Omental fat pad (tissue), 4 donors: ENCODE measurements around the gene GMDS. TPM values are rescaled to one million over a fixed set of nuclear protein-coding genes. Genes with fewer than 3 reads are reported as not detected.

Experiments used
- ATAC-seq: fragments of 150-250 bp; one replicate; pipeline ENCODE4 v1.9.1; 2016; ENCODE audit warnings: mild to moderate bottlenecking, moderate library complexity; ENCODE audit not compliant: low FRiP score
- DNase-seq: peaks from one replicate; pipeline ENCODE4 v3.0.0-alpha.2; 2019; ENCODE audit warnings: low spot score
- total RNA-seq, 4 donors: library from RNA; depleted of rRNA; stranded (reverse); fragments of >200 nt; gene quantifications; one replicate each; pipeline ENCODE4 v1.1.0, GENCODE V29; 2016
- TF ChIP-seq, protein P1 (sequence below), 3 donors: fragments of 450-650 bp; IDR thresholded peaks; one replicate each; pipeline ENCODE4 v1.5.1; 2016 to 2017; ENCODE audit warnings: antibody characterized with exemption in 3 of 3, mild to moderate bottlenecking in 3 of 3, moderate library complexity in 2 of 3

The GMDS gene
- total RNA-seq, 4 donors from 2014 or later: 5.6 to 20.6 (median 10.7) TPM

- no peak for DNase-seq
- ATAC-seq: no peak
- TF ChIP-seq, protein P1, sequence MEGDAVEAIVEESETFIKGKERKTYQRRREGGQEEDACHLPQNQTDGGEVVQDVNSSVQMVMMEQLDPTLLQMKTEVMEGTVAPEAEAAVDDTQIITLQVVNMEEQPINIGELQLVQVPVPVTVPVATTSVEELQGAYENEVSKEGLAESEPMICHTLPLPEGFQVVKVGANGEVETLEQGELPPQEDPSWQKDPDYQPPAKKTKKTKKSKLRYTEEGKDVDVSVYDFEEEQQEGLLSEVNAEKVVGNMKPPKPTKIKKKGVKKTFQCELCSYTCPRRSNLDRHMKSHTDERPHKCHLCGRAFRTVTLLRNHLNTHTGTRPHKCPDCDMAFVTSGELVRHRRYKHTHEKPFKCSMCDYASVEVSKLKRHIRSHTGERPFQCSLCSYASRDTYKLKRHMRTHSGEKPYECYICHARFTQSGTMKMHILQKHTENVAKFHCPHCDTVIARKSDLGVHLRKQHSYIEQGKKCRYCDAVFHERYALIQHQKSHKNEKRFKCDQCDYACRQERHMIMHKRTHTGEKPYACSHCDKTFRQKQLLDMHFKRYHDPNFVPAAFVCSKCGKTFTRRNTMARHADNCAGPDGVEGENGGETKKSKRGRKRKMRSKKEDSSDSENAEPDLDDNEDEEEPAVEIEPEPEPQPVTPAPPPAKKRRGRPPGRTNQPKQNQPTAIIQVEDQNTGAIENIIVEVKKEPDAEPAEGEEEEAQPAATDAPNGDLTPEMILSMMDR (IDR thresholded peaks at IDR 0.05): no peak
Observed at GRCh38 chr6:1716868-1717267, 528.5 kb downstream of the GMDS start.

GRCh38 chr6:1716396-1716795, 529.0 kb downstream of the GMDS start:
- no peak for DNase-seq
- TF ChIP-seq, protein P1 (IDR thresholded peaks at IDR 0.05): no peak

GRCh38 chr6:1715336-1715735, 530.1 kb downstream of the GMDS start:
- ATAC-seq (no peak), DNase-seq (no peak)
- TF ChIP-seq, protein P1 (IDR thresholded peaks at IDR 0.05): no peak

More at GRCh38 chr6:1716396-1716795, 529.0 kb downstream of the GMDS start:
- ATAC-seq: no peak

GRCh38 chr6:1714654-1715053, 530.8 kb downstream of the GMDS start:
- TF ChIP-seq, protein P1 (IDR thresholded peaks at IDR 0.05): no peak
- no peak for ATAC-seq
- DNase-seq: no peak

- TF ChIP-seq, protein P1 (IDR thresholded peaks at IDR 0.05): no peak
- ATAC-seq (no peak), DNase-seq (no peak)
Observed at GRCh38 chr6:1713016-1713600, 532.3 kb downstream of the GMDS start.

DNA sequence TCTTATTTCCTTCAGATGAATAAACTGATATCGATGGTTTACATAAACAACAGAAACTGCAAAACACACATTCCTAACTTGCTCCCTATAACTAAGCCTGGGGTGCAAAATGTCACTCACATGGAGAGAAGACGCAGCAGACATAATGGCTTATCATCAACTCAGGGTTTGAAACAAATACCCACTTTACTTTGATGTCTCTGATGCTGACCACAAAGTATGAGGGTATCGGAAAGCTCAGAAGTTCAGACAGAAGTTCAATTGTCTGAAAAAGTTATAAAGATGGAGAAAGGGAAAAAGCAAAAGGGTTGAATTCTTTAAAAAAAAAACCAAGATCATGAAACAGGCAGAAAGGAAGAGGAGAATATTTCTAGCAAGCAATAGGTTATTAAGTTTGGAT, 533.0 kb downstream of the GMDS start:
- ATAC-seq (no peak), DNase-seq (no peak)
- TF ChIP-seq, protein P1 (IDR thresholded peaks at IDR 0.05): no peak

GRCh38 chr6:1711136-1711535, 534.3 kb downstream of the GMDS start:
- TF ChIP-seq, protein P1 (IDR thresholded peaks at IDR 0.05): no peak
- DNase-seq: no peak
- no peak for ATAC-seq
